H1 (cell line): ENCODE measurements around the gene CHD3. TPM values are rescaled to one million over a fixed set of nuclear protein-coding genes. Genes with fewer than 3 reads are reported as not detected.

Experiments used
- CTCF ChIA-PET: fragments of 300-600 bp; sonication (Branson Sonifier 250); formaldehyde crosslinking; loops from one replicate; lab custom pipeline; 2021; ENCODE audit not compliant: partially characterized antibody; lab: Charles Lee
- POLR2A ChIA-PET: fragments of 300-600 bp; sonication (Branson Sonifier 250); formaldehyde crosslinking; loops from one replicate; lab custom pipeline; 2021; ENCODE audit warnings: inconsistent platforms; ENCODE audit not compliant: partially characterized antibody; lab: Charles Lee
- DNase-seq, 2 experiments: peaks; one replicate each; pipeline versions ENCODE4 v3.0.0 to v3.0.0-alpha.2; 2010 to 2022; ENCODE audit warnings: low spot score in 2 of 2, low read depth in 1 of 2, mixed read lengths in 1 of 2
- FAIRE-seq: peaks from 2 replicates; lab custom pipeline; 2011; peaks lifted over from hg19 to GRCh38; lab: Jason Lieb, UNC
- H2AFZ ChIP-seq: 2 replicates; pipeline ENCODE4 v1.8.1; 2012; ENCODE audit warnings: low read length, inconsistent platforms
- H2AK5ac ChIP-seq: 2 replicates; pipeline ENCODE4 v1.6.1; 2013; ENCODE audit warnings: low read depth, low read length
- H2BK120ac ChIP-seq: replicated peaks from 2 replicates; pipeline ENCODE3; 2013; ENCODE audit warnings: low read depth, low read length, inconsistent platforms
- H2BK12ac ChIP-seq: 2 replicates; pipeline ENCODE4 v1.6.1; 2013; ENCODE audit warnings: low read depth, low read length
- H2BK15ac ChIP-seq: 2 replicates; pipeline ENCODE4 v1.6.1; 2013; ENCODE audit warnings: low read length
- H2BK20ac ChIP-seq: 2 replicates; pipeline ENCODE4 v1.6.1; 2013; ENCODE audit warnings: low read length
- H2BK5ac ChIP-seq: 2 replicates; pipeline ENCODE4 v1.6.1; 2013; ENCODE audit warnings: low read depth, low read length
- H3K14ac ChIP-seq: 2 replicates; pipeline ENCODE4 v1.6.1; 2013; ENCODE audit warnings: inconsistent platforms; ENCODE audit not compliant: insufficient read length
- H3K18ac ChIP-seq: 2 replicates; pipeline ENCODE4 v1.6.1; 2013; ENCODE audit warnings: low read length; ENCODE audit errors: extremely low read depth
- H3K23ac ChIP-seq: 2 replicates; pipeline ENCODE4 v1.6.1; 2013; ENCODE audit warnings: inconsistent platforms; ENCODE audit not compliant: insufficient read length
- H3K23me2 ChIP-seq: 2 replicates; pipeline ENCODE4 v1.6.1; 2013; ENCODE audit warnings: low read depth, low read length
- H3K27ac ChIP-seq: 2 replicates; pipeline ENCODE4 v1.6.1; 2011; ENCODE audit warnings: low read depth, low read length, inconsistent platforms
- H3K27me3 ChIP-seq, 4 experiments: replicated peaks in 1 of 4; 1 replicate in 1 of 4; 2 replicates in 3 of 4; pipeline versions ENCODE4 v1.6.1 to v1.8.1; 2011 to 2013; ENCODE audit warnings: low read length in 3 of 4, mild to moderate bottlenecking in 3 of 4, inconsistent platforms in 2 of 4, mixed read lengths in 2 of 4, moderate library complexity in 1 of 4; ENCODE audit not compliant: control insufficient read depth in 3 of 4, insufficient read depth in 3 of 4; ENCODE audit errors: extremely low read depth in 1 of 4
- H3K36me3 ChIP-seq, 4 experiments: 2 replicates each; pipeline versions ENCODE4 v1.6.1 to v1.8.1; 2011 to 2013; ENCODE audit warnings: mild to moderate bottlenecking in 4 of 4, low read length in 3 of 4, moderate library complexity in 2 of 4, control low read depth in 1 of 4, inconsistent platforms in 1 of 4; ENCODE audit not compliant: insufficient read depth in 4 of 4, control insufficient read depth in 2 of 4
- H3K4ac ChIP-seq: replicated peaks from 2 replicates; pipeline ENCODE3; 2013; ENCODE audit warnings: low read length, low read depth, mixed read lengths, inconsistent platforms; ENCODE audit not compliant: insufficient read length
- H3K4me1 ChIP-seq, 4 experiments: replicated peaks in 1 of 4; 1 replicate in 1 of 4; 2 replicates in 3 of 4; pipeline versions ENCODE4 v1.6.1 to v1.8.1; 2011 to 2013; ENCODE audit warnings: low read length in 3 of 4, inconsistent platforms in 2 of 4, mixed read lengths in 1 of 4; ENCODE audit not compliant: insufficient read depth in 4 of 4, control insufficient read depth in 3 of 4
- H3K4me2 ChIP-seq, 2 experiments: 2 replicates each; pipeline versions ENCODE4 v1.6.1 to v1.8.1; 2011 to 2013; ENCODE audit warnings: low read depth in 2 of 2, low read length in 2 of 2, control low read depth in 1 of 2, inconsistent platforms in 1 of 2, mild to moderate bottlenecking in 1 of 2; ENCODE audit not compliant: insufficient read depth in 1 of 2
- H3K4me3 ChIP-seq, 4 experiments: fragments of 200-600, 300-600 bp in 1 of 4; sonication (generic), shearing (Covaris generic), sonication (Bioruptor Twin) in 1 of 4; 2 replicates each; pipeline versions ENCODE4 v1.5.1 to v1.8.1; 2011 to 2016; ENCODE audit warnings: low read length in 4 of 4, low read depth in 3 of 4, control low read depth in 2 of 4, inconsistent platforms in 2 of 4, mild to moderate bottlenecking in 2 of 4, mixed read lengths in 1 of 4, moderate library complexity in 1 of 4; ENCODE audit not compliant: insufficient read depth in 2 of 4; ENCODE audit errors: extremely low read depth in 1 of 4
- H3K56ac ChIP-seq: replicated peaks from 2 replicates; pipeline ENCODE3; 2013; ENCODE audit warnings: low read depth, mild to moderate bottlenecking, mixed read lengths, low read length, inconsistent platforms; ENCODE audit not compliant: insufficient read length
- H3K79me1 ChIP-seq: 2 replicates; pipeline ENCODE4 v1.6.1; 2013; ENCODE audit warnings: low read depth, low read length, control low read depth
- H3K79me2 ChIP-seq, 2 experiments: 2 replicates each; pipeline versions ENCODE4 v1.6.1 to v1.8.1; 2012 to 2013; ENCODE audit warnings: low read length in 2 of 2, mild to moderate bottlenecking in 2 of 2, inconsistent platforms in 1 of 2; ENCODE audit not compliant: insufficient read depth in 2 of 2, control insufficient read depth in 1 of 2
- H3K9ac ChIP-seq, 4 experiments: replicated peaks in 1 of 4; 1 replicate in 1 of 4; 2 replicates in 3 of 4; pipeline versions ENCODE4 v1.6.1 to v1.8.1; 2011 to 2013; ENCODE audit warnings: low read depth in 3 of 4, low read length in 3 of 4, control low read depth in 2 of 4, mild to moderate bottlenecking in 2 of 4, moderate library complexity in 2 of 4, inconsistent platforms in 1 of 4; ENCODE audit errors: extremely low read depth in 1 of 4
- H3K9me3 ChIP-seq, 2 experiments: 2 replicates each; pipeline versions ENCODE4 v1.6.1 to v1.8.1; 2012 to 2013; ENCODE audit warnings: mild to moderate bottlenecking in 2 of 2, moderate library complexity in 2 of 2, control low read depth in 1 of 2, inconsistent platforms in 1 of 2, low read depth in 1 of 2, low read length in 1 of 2, mixed read lengths in 1 of 2; ENCODE audit not compliant: insufficient read depth in 2 of 2
- H4K20me1 ChIP-seq, 2 experiments: replicated peaks in 1 of 2; 2 replicates each; pipeline versions ENCODE3 to v1.8.1; 2011 to 2013; ENCODE audit warnings: inconsistent platforms in 2 of 2, low read length in 2 of 2, mild to moderate bottlenecking in 1 of 2; ENCODE audit not compliant: insufficient read depth in 2 of 2, control insufficient read depth in 1 of 2
- H4K5ac ChIP-seq: 2 replicates; pipeline ENCODE4 v1.6.1; 2013; ENCODE audit warnings: low read length, low read depth, mixed read lengths, inconsistent platforms; ENCODE audit not compliant: insufficient read length
- H4K8ac ChIP-seq: 2 replicates; pipeline ENCODE4 v1.8.0; 2013; ENCODE audit warnings: mild to moderate bottlenecking, moderate library complexity, low read length, inconsistent platforms; ENCODE audit not compliant: insufficient read depth; ENCODE audit errors: extremely low read depth
- H4K91ac ChIP-seq: replicated peaks from 2 replicates; pipeline ENCODE3; 2013; ENCODE audit warnings: low read length, mixed read lengths, inconsistent platforms; ENCODE audit not compliant: insufficient read length
- FOSL1 ChIP-seq: IDR thresholded peaks from 2 replicates; pipeline ENCODE4 v1.6.1; 2011; ENCODE audit warnings: mild to moderate bottlenecking, low read depth, low read length, moderate library complexity; ENCODE audit not compliant: insufficient read depth
- RAD21 ChIP-seq, 2 experiments: IDR thresholded peaks in 1 of 2; conservative IDR thresholded peaks in 1 of 2; 2 replicates each; pipeline ENCODE4 v1.6.1; 2011; ENCODE audit warnings: low read depth in 2 of 2, low read length in 2 of 2, improper control_type of control experiment in 1 of 2, inconsistent platforms in 1 of 2, mild to moderate bottlenecking in 1 of 2, moderate library complexity in 1 of 2
- WGBS, 2 experiments: shearing (Covaris generic) in 1 of 2; methylation state at CpG; one replicate each; pipeline versions ENCODE4 v1.1.6 to v1.1.7; 2013 to 2015; ENCODE audit warnings: low lambda C conversion rate in 2 of 2, mixed read lengths in 2 of 2, inconsistent platforms in 1 of 2, low coverage in 1 of 2, missing lambda C conversion rate in 1 of 2; ENCODE audit not compliant: insufficient replicate concordance in 2 of 2, insufficient coverage in 1 of 2, insufficient read length in 1 of 2; ENCODE audit errors: extremely low coverage in 1 of 2, missing lambda C conversion rate in 1 of 2; 5-methylcytosine and 5-hydroxymethylcytosine counted together
- polyA plus RNA-seq, 7 experiments: library from polyadenylated mRNA; depleted of rRNA in 3 of 7; stranded (reverse) in 5 of 7; unstranded in 2 of 7; fragments of >200 nt in 5 of 7; fragments of 200-250 nt in 2 of 7; gene quantifications; 1 replicate in 5 of 7; 2 replicates in 1 of 7; 4 replicates in 1 of 7; pipeline versions ENCODE4 v1.2.1 to v1.2.3, GENCODE V29; 2011 to 2013; ENCODE audit warnings: missing spikeins in 2 of 7, mixed read lengths in 2 of 7
- total RNA-seq: library from RNA; stranded (reverse); fragmentation: NEBNext Ultra II Directional; extraction: Animal tissue kit (Norgen Biotek cat#: 25700); gene quantifications from 2 replicates; pipeline ENCODE4 v1.2.1, GENCODE V29; 2021

The CHD3 gene
- total and polyA plus RNA-seq, 2 of the 8 experiments (the other 6 are each of a cell fraction or from before 2014, with no cell fraction given), result 12.3 to 12.9 TPM

GRCh38 chr17:7840875-7841274 lies 47.7 kb upstream of the CHD3 start:
- H2AFZ ChIP-seq, result no peak overlapping the region

More at GRCh38 chr17:7840875-7841274, 47.7 kb upstream of the CHD3 start:
- Histone ChIP-seq H3K27me3 (peaks cover 18 to 53% (median 47%) of the 10 kb centered on the region in 4 experiments), H4K8ac (no peak overlapping the region), H3K79me2 (no peaks in the 10 kb centered on the region), H2BK15ac (no peak overlapping the region), H4K5ac (no peak overlapping the region), H3K4ac (no peak overlapping the region), H4K20me1 (peaks cover 12 to 40% of the 10 kb centered on the region in 2 experiments), H3K36me3 (no peaks in the 10 kb centered on the region), H2AK5ac (peak overlapping the region; percentile 33; the same call in 1 of the 2 replicates), H3K23ac (no peak overlapping the region), H3K4me2 (peak overlapping the region; percentile 96 to 100; a peak in 3 of 4 replicates), H2BK5ac (no peak overlapping the region), H2BK12ac (0 out of 2 replicates have a peak overlapping the region, but pooled peaks have one; percentile 77), H3K18ac (no peak overlapping the region), H3K27ac (no peak overlapping the region), H2BK120ac (no peak overlapping the region), H3K23me2 (peaks cover 45% of the 10 kb centered on the region), H4K91ac (no peak overlapping the region), H2BK20ac (no peak overlapping the region), H3K56ac (no peak overlapping the region), H3K14ac (no peak overlapping the region), H3K9me3 (no peaks in the 10 kb centered on the region), H3K9ac (no peak overlapping the region), H3K4me3 (peak overlapping the region in 2 of 4 experiments; percentile 90 to 98; a peak in 4 of 8 replicates), H3K4me1 (peaks cover 10 to 37% (median 21%) of the 10 kb centered on the region in 4 experiments), H3K79me1 (no peaks in the 10 kb centered on the region)
- TF ChIP-seq RAD21 (IDR thresholded peaks at IDR 0.05 in 1 of 2, conservative IDR thresholded peaks at IDR 0.05 in 1 of 2; ENCODE audit: low read depth in 2 of 2, low read length in 2 of 2), result no peak
- no peak for TF ChIP-seq FOSL1
- no peak for FAIRE-seq
- ChIA-PET CTCF (interaction anchor here (0.6 to 5.0 kb wide), 6 partner anchors 10 to 741 kb away, joined by 3 to 25 read pairs (median 6); no protein-coding TSS in a partner anchor), POLR2A (interaction anchor here (0.6 to 5.2 kb wide), 3 partner anchors 11 to 155 kb away, joined by 3 to 34 read pairs (median 5); partner anchors contain the start of genes NAA38 and TMEM88)
- no peak for DNase-seq
- 64% methylated on average over 1 of the region's 1 CpG; no CpG with 5 or more reads in 1 of the 2 experiments for WGBS, 2 experiments
